Measurements from ENCODE around the gene ARHGAP15. TPM values are rescaled to one million over a fixed set of nuclear protein-coding genes. Genes with fewer than 3 reads are reported as not detected.

Gene ARHGAP15
- total and polyA plus RNA-seq, 2 experiments from 2014 or later = 0.26 TPM; not detected in 1

DNA sequence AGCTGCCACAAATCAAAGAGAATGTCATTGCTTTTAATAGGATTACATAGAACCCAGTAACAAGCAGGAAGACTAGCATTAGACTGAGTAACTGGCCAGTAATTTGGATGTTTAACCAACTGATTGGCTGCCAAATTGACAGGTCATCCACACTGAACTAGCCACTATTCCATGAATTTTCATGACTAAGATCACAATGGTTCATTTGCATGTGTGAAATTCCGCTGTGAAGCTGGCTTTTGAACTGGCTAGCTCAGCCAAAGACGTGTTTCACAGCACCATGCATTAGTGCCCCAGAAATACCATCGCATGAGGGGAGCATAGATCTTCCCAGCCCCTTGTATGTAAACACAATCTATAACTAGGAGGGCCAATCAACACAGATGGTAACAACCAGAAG lies 649.8 kb downstream of the ARHGAP15 start:
- Mint-ChIP-seq H3K36me3 (ENCODE audit: low read depth) (no peaks in the 10 kb centered on the region), H3K9me3 (no peaks in the 10 kb centered on the region), H3K27me3 (ENCODE audit: insufficient read depth, low read depth, poor library complexity) (no peaks in the 10 kb centered on the region), H3K4me1 (peaks cover 28% of the 10 kb centered on the region), H3K27ac (no peak overlapping the region), H3K4me3 (no peak overlapping the region)
- Histone ChIP-seq H3K4me2 (no peak overlapping the region), H3K4me1 (ENCODE audit: insufficient read depth) (peaks cover 23% of the 10 kb centered on the region), H2AFZ (no peak overlapping the region), H3K27ac (ENCODE audit: low read depth) (no peak overlapping the region), H3K79me2 (replicated peaks; ENCODE audit: insufficient read depth) (no peaks in the 10 kb centered on the region), H3K4me3 (no peak overlapping the region), H3K36me3 (ENCODE audit: insufficient read depth) (no peaks in the 10 kb centered on the region), H3F3A (replicated peaks; ENCODE audit: low read depth) (no peaks in the 10 kb centered on the region), H3K27me3 (ENCODE audit: insufficient read depth) (no peaks in the 10 kb centered on the region), H4K20me1 (replicated peaks; ENCODE audit: insufficient read depth) (no peaks in the 10 kb centered on the region), H3K9me2 (ENCODE audit: insufficient read depth) (no peaks in the 10 kb centered on the region; the same call in 1 of the 2 replicates)
- peak; percentile 30 for DNase-seq (ENCODE audit: low spot score)
- TF ChIP-seq JUNB (IDR thresholded peaks at IDR 0.05; ENCODE audit: unreplicated experiment) (no peak), ZNF331 (CRISPR knock-in tag; IDR thresholded peaks at IDR 0.05; ENCODE audit: low read depth) (no peak), EZH2phosphoT487 (IDR thresholded peaks at IDR 0.05; ENCODE audit: unreplicated experiment) (no peak), EZH2 (IDR thresholded peaks at IDR 0.05; ENCODE audit: low read depth, unreplicated experiment) (no peak)
- TF ChIP-seq, protein P1, sequence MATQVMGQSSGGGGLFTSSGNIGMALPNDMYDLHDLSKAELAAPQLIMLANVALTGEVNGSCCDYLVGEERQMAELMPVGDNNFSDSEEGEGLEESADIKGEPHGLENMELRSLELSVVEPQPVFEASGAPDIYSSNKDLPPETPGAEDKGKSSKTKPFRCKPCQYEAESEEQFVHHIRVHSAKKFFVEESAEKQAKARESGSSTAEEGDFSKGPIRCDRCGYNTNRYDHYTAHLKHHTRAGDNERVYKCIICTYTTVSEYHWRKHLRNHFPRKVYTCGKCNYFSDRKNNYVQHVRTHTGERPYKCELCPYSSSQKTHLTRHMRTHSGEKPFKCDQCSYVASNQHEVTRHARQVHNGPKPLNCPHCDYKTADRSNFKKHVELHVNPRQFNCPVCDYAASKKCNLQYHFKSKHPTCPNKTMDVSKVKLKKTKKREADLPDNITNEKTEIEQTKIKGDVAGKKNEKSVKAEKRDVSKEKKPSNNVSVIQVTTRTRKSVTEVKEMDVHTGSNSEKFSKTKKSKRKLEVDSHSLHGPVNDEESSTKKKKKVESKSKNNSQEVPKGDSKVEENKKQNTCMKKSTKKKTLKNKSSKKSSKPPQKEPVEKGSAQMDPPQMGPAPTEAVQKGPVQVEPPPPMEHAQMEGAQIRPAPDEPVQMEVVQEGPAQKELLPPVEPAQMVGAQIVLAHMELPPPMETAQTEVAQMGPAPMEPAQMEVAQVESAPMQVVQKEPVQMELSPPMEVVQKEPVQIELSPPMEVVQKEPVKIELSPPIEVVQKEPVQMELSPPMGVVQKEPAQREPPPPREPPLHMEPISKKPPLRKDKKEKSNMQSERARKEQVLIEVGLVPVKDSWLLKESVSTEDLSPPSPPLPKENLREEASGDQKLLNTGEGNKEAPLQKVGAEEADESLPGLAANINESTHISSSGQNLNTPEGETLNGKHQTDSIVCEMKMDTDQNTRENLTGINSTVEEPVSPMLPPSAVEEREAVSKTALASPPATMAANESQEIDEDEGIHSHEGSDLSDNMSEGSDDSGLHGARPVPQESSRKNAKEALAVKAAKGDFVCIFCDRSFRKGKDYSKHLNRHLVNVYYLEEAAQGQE (IDR thresholded peaks at IDR 0.05; ENCODE audit: unreplicated experiment) = no peak
- TF ChIP-seq, protein P2, sequence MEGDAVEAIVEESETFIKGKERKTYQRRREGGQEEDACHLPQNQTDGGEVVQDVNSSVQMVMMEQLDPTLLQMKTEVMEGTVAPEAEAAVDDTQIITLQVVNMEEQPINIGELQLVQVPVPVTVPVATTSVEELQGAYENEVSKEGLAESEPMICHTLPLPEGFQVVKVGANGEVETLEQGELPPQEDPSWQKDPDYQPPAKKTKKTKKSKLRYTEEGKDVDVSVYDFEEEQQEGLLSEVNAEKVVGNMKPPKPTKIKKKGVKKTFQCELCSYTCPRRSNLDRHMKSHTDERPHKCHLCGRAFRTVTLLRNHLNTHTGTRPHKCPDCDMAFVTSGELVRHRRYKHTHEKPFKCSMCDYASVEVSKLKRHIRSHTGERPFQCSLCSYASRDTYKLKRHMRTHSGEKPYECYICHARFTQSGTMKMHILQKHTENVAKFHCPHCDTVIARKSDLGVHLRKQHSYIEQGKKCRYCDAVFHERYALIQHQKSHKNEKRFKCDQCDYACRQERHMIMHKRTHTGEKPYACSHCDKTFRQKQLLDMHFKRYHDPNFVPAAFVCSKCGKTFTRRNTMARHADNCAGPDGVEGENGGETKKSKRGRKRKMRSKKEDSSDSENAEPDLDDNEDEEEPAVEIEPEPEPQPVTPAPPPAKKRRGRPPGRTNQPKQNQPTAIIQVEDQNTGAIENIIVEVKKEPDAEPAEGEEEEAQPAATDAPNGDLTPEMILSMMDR (conservative IDR thresholded peaks at IDR 0.05; ENCODE audit: low read depth in 2 of 2) = no peak
- peak; percentile 36; the same call in 1 of the 3 replicates for ATAC-seq

DNA sequence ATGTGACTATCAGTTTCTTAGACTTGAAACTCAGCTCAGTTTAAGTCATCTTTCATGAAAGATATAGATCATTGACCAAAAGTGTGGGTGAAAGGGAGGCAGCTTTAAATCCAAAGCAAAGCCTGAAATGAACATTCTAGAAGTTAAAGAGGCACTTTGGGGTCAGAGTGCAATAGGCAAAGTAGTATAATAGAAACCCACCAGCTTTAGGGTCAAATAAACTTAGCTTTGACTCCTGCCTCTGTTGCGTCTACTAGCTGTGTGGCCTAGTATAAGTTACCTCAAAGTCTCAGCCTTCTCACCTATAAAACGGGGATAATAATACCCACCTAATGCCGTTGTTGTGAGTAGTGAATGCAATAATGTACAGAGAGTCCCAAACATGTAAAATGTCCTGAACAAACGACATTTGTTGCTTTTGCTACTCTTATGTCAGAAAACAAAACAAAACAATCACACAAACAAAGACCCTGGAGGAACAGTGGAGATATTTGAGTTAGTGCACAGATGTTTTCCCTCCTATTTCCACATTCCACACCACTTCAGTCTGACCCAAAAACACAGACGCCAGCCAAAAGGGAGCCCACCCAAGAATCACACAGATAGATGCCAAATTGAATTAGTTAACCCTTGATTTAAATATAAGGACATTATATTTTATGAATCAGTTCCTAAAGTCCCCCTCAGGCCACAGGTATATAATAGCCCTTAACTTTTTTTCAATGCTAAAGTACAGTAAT lies 657.0 kb downstream of the ARHGAP15 start:
- Histone ChIP-seq H3K79me2 (replicated peaks; ENCODE audit: insufficient read depth) (no peaks in the 10 kb centered on the region), H3K36me3 (ENCODE audit: insufficient read depth) (no peaks in the 10 kb centered on the region), H3K4me1 (ENCODE audit: insufficient read depth) (peaks cover 7% of the 10 kb centered on the region; the same call in 1 of the 2 replicates), H4K20me1 (replicated peaks; ENCODE audit: insufficient read depth) (no peaks in the 10 kb centered on the region), H3F3A (replicated peaks; ENCODE audit: low read depth) (no peaks in the 10 kb centered on the region), H3K4me2 (no peak overlapping the region), H3K27me3 (ENCODE audit: insufficient read depth) (no peaks in the 10 kb centered on the region), H2AFZ (no peak overlapping the region), H3K4me3 (no peak overlapping the region), H3K9me2 (ENCODE audit: insufficient read depth) (peaks cover 15% of the 10 kb centered on the region; the same call in 1 of the 2 replicates), H3K27ac (ENCODE audit: low read depth) (no peak overlapping the region)
- ATAC-seq = no peak
- Mint-ChIP-seq H3K27ac (no peak overlapping the region), H3K4me3 (no peak overlapping the region), H3K36me3 (ENCODE audit: low read depth) (no peaks in the 10 kb centered on the region), H3K4me1 (peaks cover 8% of the 10 kb centered on the region), H3K27me3 (ENCODE audit: insufficient read depth, low read depth, poor library complexity) (no peaks in the 10 kb centered on the region), H3K9me3 (no peaks in the 10 kb centered on the region)
- DNase-seq (ENCODE audit: low spot score) = no peak
- TF ChIP-seq NANOG (IDR thresholded peaks at IDR 0.05; ENCODE audit: borderline replicate concordance) = no peak
- TF ChIP-seq ZNF114 (CRISPR knock-in tag; IDR thresholded peaks at IDR 0.05) = no peak
- TF ChIP-seq CREB1 (CRISPR knock-in tag; IDR thresholded peaks at IDR 0.05; ENCODE audit: low read depth) = no peak
- TF ChIP-seq POLR2AphosphoS5 (IDR thresholded peaks at IDR 0.05; ENCODE audit: low read depth) = no peak
- TF ChIP-seq ZNF331 (CRISPR knock-in tag; IDR thresholded peaks at IDR 0.05; ENCODE audit: low read depth) = no peak
- no peak for TF ChIP-seq EZH2 (IDR thresholded peaks at IDR 0.05; ENCODE audit: low read depth, unreplicated experiment)
- TF ChIP-seq, protein P3, sequence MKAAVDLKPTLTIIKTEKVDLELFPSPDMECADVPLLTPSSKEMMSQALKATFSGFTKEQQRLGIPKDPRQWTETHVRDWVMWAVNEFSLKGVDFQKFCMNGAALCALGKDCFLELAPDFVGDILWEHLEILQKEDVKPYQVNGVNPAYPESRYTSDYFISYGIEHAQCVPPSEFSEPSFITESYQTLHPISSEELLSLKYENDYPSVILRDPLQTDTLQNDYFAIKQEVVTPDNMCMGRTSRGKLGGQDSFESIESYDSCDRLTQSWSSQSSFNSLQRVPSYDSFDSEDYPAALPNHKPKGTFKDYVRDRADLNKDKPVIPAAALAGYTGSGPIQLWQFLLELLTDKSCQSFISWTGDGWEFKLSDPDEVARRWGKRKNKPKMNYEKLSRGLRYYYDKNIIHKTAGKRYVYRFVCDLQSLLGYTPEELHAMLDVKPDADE (IDR thresholded peaks at IDR 0.05) = no peak
- no peak for TF ChIP-seq STAT1 (IDR thresholded peaks at IDR 0.05; ENCODE audit: unreplicated experiment)
- no peak for TF ChIP-seq JUNB (IDR thresholded peaks at IDR 0.05; ENCODE audit: unreplicated experiment)
- TF ChIP-seq, protein P1 (IDR thresholded peaks at IDR 0.05; ENCODE audit: unreplicated experiment) = no peak

All from GM23338 (cell line).